ENCODE data around the gene CABLES1.

DNA sequence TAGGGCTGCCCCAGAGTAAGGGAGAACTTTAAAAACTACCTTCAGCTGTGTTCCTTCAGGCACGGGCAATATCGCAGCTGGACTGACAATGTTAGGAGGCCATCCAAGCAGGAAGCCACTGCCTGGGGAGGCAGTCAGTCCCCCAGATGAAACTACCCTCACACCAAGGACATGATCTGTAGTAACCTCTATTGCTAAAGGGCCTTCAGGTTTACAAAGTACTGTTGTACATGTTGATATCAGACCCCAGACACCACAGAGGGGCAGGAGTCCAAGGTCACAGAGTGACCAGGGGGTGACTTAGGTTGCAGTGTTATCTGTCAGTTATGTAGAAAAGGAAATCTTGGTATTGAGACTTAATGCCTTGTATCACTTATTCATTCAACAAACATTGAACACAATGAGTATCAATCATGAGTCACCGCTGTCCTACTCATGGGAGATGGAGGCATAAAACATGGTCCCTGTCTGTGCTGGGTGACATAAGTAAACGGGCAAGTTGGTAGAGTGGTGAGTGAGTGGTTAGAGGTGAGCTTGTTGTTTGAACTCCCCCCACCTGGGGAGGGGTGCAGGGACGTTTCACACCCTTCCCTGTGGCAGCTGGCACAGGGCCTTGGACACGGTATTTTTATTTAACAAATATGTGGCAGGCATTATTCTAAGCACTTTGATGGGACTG lies 7.1 kb downstream of the CABLES1 start:
- TF ChIP-seq EZH2phosphoT487 (conservative IDR thresholded peaks at IDR 0.05; ENCODE audit: low read length): no peak
- TF ChIP-seq, protein P1, sequence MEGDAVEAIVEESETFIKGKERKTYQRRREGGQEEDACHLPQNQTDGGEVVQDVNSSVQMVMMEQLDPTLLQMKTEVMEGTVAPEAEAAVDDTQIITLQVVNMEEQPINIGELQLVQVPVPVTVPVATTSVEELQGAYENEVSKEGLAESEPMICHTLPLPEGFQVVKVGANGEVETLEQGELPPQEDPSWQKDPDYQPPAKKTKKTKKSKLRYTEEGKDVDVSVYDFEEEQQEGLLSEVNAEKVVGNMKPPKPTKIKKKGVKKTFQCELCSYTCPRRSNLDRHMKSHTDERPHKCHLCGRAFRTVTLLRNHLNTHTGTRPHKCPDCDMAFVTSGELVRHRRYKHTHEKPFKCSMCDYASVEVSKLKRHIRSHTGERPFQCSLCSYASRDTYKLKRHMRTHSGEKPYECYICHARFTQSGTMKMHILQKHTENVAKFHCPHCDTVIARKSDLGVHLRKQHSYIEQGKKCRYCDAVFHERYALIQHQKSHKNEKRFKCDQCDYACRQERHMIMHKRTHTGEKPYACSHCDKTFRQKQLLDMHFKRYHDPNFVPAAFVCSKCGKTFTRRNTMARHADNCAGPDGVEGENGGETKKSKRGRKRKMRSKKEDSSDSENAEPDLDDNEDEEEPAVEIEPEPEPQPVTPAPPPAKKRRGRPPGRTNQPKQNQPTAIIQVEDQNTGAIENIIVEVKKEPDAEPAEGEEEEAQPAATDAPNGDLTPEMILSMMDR (IDR thresholded peaks at IDR 0.05; ENCODE audit: insufficient read depth, low read length, poor library complexity, severe bottlenecking): no peak

Measured in SU-DHL-6 (cell line).